ENCODE results near the gene TIPRL. TPM values are rescaled to one million over a fixed set of nuclear protein-coding genes. Genes with fewer than 3 reads are reported as not detected.

Gene TIPRL
- total RNA-seq, 4 donors from 2014 or later: 19.3 to 25.7 (median 21.7) TPM

DNA sequence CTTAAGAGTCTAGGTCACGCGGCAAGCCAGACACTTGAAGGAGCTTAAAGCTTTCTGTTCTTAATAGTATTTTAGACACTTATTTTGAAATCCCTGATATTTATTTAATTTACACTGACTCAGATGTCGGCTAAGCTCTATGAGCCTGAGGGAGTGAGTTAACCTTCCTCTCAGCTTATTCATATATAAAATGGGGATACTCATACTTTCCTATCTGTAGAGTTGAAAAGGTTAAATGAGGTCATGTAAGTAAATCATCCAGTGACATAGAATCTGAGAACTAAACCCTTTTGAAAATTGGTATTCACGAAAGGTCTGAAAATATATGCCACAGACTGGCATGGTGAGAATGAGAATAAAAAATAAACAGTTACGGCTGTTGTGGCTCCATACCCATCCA, 40.6 kb upstream of the TIPRL start:
- H3K4me1 ChIP-seq: peaks cover 8 to 14% of the 10 kb centered on the region in 2 donors
- no peak overlapping the region for H3K4me3 ChIP-seq (replicated peaks in 1 of 3)
- H3K36me3 ChIP-seq: no peaks in the 10 kb centered on the region
- no peaks in the 10 kb centered on the region for H3K9me3 ChIP-seq
- H3K27ac ChIP-seq: no peak overlapping the region
- intact Hi-C loops (cut with DNase I): no loop called here
- no peak for DNase-seq
- no peaks in the 10 kb centered on the region for H3K27me3 ChIP-seq
- WGBS, 2 donors: 94 to 96% methylated on average over 5 of the region's 5 CpGs
- TF ChIP-seq, protein P1, sequence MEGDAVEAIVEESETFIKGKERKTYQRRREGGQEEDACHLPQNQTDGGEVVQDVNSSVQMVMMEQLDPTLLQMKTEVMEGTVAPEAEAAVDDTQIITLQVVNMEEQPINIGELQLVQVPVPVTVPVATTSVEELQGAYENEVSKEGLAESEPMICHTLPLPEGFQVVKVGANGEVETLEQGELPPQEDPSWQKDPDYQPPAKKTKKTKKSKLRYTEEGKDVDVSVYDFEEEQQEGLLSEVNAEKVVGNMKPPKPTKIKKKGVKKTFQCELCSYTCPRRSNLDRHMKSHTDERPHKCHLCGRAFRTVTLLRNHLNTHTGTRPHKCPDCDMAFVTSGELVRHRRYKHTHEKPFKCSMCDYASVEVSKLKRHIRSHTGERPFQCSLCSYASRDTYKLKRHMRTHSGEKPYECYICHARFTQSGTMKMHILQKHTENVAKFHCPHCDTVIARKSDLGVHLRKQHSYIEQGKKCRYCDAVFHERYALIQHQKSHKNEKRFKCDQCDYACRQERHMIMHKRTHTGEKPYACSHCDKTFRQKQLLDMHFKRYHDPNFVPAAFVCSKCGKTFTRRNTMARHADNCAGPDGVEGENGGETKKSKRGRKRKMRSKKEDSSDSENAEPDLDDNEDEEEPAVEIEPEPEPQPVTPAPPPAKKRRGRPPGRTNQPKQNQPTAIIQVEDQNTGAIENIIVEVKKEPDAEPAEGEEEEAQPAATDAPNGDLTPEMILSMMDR (IDR thresholded peaks at IDR 0.05): no peak
- TF ChIP-seq POLR2A (IDR thresholded peaks at IDR 0.05): no peak

DNA sequence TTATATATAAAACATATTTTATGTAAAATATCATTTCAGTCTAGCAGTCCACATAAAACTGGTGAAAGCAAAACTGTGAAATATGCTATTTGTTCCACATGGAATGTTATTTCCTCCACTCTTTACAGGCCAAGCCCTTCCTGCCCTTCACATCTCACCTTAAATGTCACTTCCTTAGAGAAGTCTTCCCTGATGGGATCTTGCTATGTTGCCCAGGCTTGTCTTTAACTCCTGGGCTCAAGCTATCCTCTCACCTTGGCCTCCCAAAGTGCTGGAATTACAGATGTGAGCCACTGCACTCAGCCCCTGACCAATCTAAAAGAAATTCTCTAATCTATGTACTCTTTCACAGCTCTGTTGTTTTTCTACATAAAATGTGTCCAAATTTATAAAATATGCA, 39.7 kb upstream of the TIPRL start:
- H3K36me3 ChIP-seq: no peaks in the 10 kb centered on the region
- H3K4me3 ChIP-seq (replicated peaks in 1 of 3): no peak overlapping the region
- H3K27ac ChIP-seq: no peak overlapping the region
- H3K9me3 ChIP-seq: no peaks in the 10 kb centered on the region
- TF ChIP-seq POLR2A (IDR thresholded peaks at IDR 0.05): no peak
- TF ChIP-seq, protein P1 (IDR thresholded peaks at IDR 0.05): no peak
- no peaks in the 10 kb centered on the region for H3K27me3 ChIP-seq
- no peak for DNase-seq
- intact Hi-C loops (cut with DNase I): no loop called here
- peaks cover 8 to 14% of the 10 kb centered on the region in 2 donors for H3K4me1 ChIP-seq

DNA sequence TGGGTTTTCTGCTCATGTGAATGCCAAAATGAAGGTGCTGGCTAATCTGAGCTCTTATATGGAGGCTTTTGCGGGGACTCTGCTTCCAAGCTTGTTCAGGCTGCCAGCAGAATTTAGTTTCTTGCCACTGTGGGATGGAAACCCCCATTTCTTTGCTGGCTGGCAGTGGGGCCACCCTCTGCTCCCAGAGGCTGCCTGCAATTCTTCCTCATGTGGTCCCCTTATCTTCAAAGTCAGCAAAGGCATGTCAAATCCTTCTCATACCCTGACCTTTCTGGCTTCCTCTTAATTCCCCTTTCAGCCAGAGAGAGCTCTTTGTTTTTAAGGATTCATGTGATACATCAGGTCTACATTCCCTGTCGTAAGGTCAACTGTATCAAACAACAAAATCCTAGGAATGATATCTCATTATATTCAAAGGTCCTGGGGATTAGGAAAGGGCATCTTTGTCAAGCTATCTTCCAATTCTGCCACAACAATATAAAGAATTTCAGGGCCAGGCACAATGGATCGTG, 36.8 kb upstream of the TIPRL start:
- H3K4me1 ChIP-seq: peaks cover 0 to 3% of the 10 kb centered on the region in 2 donors
- no peaks in the 10 kb centered on the region for H3K9me3 ChIP-seq
- WGBS, 2 donors: 85 to 93% methylated on average over 3 of the region's 3 CpGs
- intact Hi-C loops (cut with DNase I): no loop called here
- TF ChIP-seq POLR2A (IDR thresholded peaks at IDR 0.05): no peak
- TF ChIP-seq, protein P1 (IDR thresholded peaks at IDR 0.05): no peak
- H3K4me3 ChIP-seq (replicated peaks in 1 of 3): no peak overlapping the region
- H3K27me3 ChIP-seq: no peaks in the 10 kb centered on the region
- no peak for DNase-seq
- no peak overlapping the region for H3K27ac ChIP-seq
- no peaks in the 10 kb centered on the region for H3K36me3 ChIP-seq

DNA sequence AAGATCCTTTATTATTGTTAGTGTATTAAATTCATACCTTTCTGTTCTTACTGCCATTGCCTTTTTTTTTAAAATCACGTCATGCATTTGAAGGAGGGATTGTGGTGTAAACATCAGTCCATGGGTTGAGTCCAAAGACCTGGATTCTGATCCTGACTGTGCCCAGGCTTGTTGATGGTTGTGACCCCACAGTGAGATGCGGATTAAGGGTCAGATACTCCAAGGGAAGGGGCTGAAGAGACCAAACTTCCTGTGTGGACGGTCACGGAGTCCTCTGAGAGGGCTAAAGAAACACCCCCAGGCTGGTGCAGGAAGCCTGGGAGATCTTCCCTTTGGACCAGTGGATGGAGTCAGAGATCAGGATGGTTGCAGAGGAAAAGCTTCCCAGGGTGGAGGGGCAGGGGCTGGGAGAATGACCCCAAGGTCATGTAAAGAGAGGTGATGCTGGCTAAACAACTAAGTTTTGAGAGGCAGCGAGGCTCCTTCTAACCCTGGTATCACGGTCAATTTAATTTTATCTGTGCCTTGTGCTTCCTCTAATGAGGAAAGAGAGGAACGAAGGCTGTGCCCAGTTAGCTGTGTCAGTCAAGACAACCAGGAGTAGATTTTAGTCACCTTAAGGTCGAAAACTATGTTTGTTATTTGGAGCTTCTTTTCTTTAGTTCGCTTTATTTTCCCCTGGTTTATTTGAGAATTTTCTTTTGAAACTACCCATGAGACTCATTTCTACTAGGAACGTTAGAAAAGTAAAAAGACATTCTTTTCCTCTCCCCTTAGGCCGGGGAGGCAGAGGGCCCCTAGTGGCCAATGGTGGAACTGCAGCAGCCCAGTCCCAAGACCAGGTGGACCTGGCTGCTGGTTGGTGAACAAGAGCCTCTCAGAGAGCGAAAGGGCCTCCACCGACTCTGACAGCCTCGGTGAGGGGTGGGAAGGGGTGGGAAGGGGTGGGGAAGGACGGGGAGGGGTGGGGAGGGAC, 33.3 kb upstream of the TIPRL start:
- intact Hi-C loops (cut with DNase I): no loop called here
- peak overlapping the region in 1 of 3 donors; percentile 10 for H3K27ac ChIP-seq
- H3K4me1 ChIP-seq: peaks cover 0 to 3% of the 10 kb centered on the region in 2 donors
- DNase-seq: peak; percentile 83 to 87
- no peak for TF ChIP-seq POLR2A (IDR thresholded peaks at IDR 0.05)
- TF ChIP-seq, protein P1 (IDR thresholded peaks at IDR 0.05): peak; percentile 75 to 98 (median 94)
- no peaks in the 10 kb centered on the region for H3K9me3 ChIP-seq
- no peaks in the 10 kb centered on the region for H3K36me3 ChIP-seq
- WGBS, 2 donors: 28 to 30% methylated on average over 15 of the region's 15 CpGs
- H3K27me3 ChIP-seq: no peaks in the 10 kb centered on the region
- H3K4me3 ChIP-seq (replicated peaks in 1 of 3): no peak overlapping the region

DNA sequence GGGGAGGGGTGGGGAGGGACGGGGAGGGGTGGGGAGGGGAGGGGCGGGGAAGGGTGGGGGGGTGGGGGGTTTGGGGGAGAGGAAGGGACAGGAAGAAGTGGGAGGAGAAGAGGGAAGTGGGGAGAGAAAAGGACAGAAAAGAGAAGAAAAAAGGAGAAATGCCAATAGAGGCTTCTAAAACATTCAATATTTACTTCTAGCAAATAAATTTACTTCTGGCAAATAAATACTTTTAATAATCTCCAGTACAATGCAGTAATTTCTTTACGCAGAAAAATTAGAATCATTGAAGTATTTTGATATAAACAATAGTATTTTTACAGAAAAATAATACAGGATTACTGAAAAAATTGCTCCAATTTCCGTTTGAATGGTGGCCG, 32.6 kb upstream of the TIPRL start:
- no peak for TF ChIP-seq POLR2A (IDR thresholded peaks at IDR 0.05)
- TF ChIP-seq, protein P1 (IDR thresholded peaks at IDR 0.05): no peak
- 50 to 60% methylated on average over 5 of the region's 5 CpGs for WGBS, 2 donors
- H3K27me3 ChIP-seq: no peaks in the 10 kb centered on the region
- DNase-seq: no peak
- H3K27ac ChIP-seq: no peak overlapping the region
- intact Hi-C loops (cut with DNase I): no loop called here
- no peaks in the 10 kb centered on the region for H3K9me3 ChIP-seq
- H3K4me1 ChIP-seq: peaks cover 0 to 3% of the 10 kb centered on the region in 2 donors
- H3K4me3 ChIP-seq (replicated peaks in 1 of 3): no peak overlapping the region
- no peaks in the 10 kb centered on the region for H3K36me3 ChIP-seq

Measured in thyroid gland (tissue), 4 donors.